Measurements from ENCODE around the gene RUBCN. TPM values are rescaled to one million over a fixed set of nuclear protein-coding genes. Genes with fewer than 3 reads are reported as not detected.
A peak's percentile ranks its signal among the peaks of the same experiment; 100 is the strongest.

The RUBCN gene
- total RNA-seq, 2 experiments from 2014 or later, result 45.1 to 56.7 TPM

DNA sequence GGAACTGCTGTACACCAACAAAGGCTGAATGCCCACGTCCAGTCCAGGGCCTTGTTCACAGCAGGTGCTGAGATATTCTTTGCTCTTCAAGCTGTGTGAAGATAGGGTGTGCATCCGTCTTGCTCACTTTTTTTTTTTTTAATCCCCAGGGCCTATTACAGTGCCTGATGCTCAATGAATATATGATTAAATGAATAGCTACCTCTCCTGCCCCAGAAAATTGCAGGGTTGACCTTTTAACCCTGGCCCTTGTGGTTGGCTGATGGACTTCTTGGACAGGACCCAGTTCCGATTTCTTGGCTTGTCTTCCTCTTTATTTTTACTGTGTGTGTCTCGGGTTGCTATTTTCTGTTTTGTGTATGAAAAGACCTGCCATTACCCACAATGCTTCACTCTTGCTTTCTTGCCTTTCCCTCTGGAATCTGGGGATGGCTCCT, 10.1 kb upstream of the RUBCN start:
- H2AFZ ChIP-seq (ENCODE audit: low read length), result peak overlapping the region; percentile 38; the same call in 1 of the 2 replicates

DNA sequence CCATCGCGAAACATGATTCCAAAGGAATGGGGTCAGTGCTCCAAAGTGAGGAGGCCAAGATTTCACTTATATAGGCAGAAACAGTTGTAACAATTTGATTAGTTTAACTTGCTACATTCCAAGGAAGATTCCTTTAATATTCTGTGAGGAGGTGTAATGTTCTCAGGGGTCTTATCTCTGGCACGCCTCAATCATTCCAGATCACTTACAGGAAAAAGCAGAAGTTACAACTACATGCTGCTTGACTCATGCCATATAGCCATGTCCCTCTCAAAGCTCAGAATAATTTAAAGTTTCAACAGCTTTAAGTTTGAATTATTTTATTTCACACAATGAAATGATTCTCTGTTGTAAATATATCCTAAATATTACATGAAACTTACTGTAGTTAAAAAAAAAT, 9.5 kb upstream of the RUBCN start:
- no peaks in the 10 kb centered on the region for H3K36me3 ChIP-seq (ENCODE audit: insufficient read depth, low read length)
- H3K4me3 ChIP-seq (ENCODE audit: low read depth, low read length, poor library complexity, severe bottlenecking), result no peak overlapping the region
- POLR2A ChIA-PET, result interaction anchor here (0.5 to 2.3 kb wide), 4 partner anchors 9 to 338 kb away, joined by 3 to 13 read pairs (median 6); partner anchors contain the start of genes LRCH3 and RUBCN
- no peaks in the 10 kb centered on the region for H3K9me2 ChIP-seq (ENCODE audit: insufficient read depth, low read length)
- no peaks in the 10 kb centered on the region for H3K9me3 ChIP-seq (ENCODE audit: low read length)
- CTCF ChIA-PET (ENCODE audit: unreplicated experiment), result no interaction called here
- H3K4me1 ChIP-seq (ENCODE audit: insufficient read depth, low read length, poor library complexity, severe bottlenecking), result peaks cover 23% of the 10 kb centered on the region
- intact Hi-C loops (cut with micrococcal nuclease; ENCODE audit: unreplicated experiment), result no loop called here
- no peak for DNase-seq (ENCODE audit: low spot score)
- TF ChIP-seq EZH2phosphoT487 (IDR thresholded peaks at IDR 0.05; ENCODE audit: borderline replicate concordance, low read depth, low read length) (no peak), CTCF (conservative IDR thresholded peaks at IDR 0.05; ENCODE audit: low read length) (no peak)
- H2AFZ ChIP-seq (ENCODE audit: low read length), result peak overlapping the region; percentile 38; the same call in 1 of the 2 replicates
- H4K20me1 ChIP-seq (ENCODE audit: insufficient read depth, low read length), result peaks cover 7% of the 10 kb centered on the region; the same call in 1 of the 2 replicates
- no TSS peak for BruUV-seq (replicated peaks)
- peak overlapping the region; percentile 20; the same call in 1 of the 2 replicates for H3K4me2 ChIP-seq (ENCODE audit: low read length)
- H3K27ac ChIP-seq (ENCODE audit: low read depth, low read length, poor library complexity, severe bottlenecking), result no peak overlapping the region
- H3K79me2 ChIP-seq (ENCODE audit: insufficient read depth, low read depth, low read length), result peaks cover 7% of the 10 kb centered on the region

More for the DNA sequence above, 10.1 kb upstream of the RUBCN start:
- peak; percentile 24 for DNase-seq (ENCODE audit: low spot score)
- Histone ChIP-seq H3K9me2 (ENCODE audit: insufficient read depth, low read length) (no peaks in the 10 kb centered on the region), H3K9me3 (ENCODE audit: low read length) (no peaks in the 10 kb centered on the region), H3K4me3 (ENCODE audit: low read depth, low read length, poor library complexity, severe bottlenecking) (no peak overlapping the region), H3K4me1 (ENCODE audit: insufficient read depth, low read length, poor library complexity, severe bottlenecking) (peaks cover 27% of the 10 kb centered on the region), H3K4me2 (ENCODE audit: low read length) (peak overlapping the region; percentile 20; the same call in 1 of the 2 replicates), H3K79me2 (ENCODE audit: insufficient read depth, low read depth, low read length) (peaks cover 13% of the 10 kb centered on the region), H3K36me3 (ENCODE audit: insufficient read depth, low read length) (no peaks in the 10 kb centered on the region), H3K27ac (ENCODE audit: low read depth, low read length, poor library complexity, severe bottlenecking) (no peak overlapping the region), H4K20me1 (ENCODE audit: insufficient read depth, low read length) (peaks cover 11% of the 10 kb centered on the region; the same call in 1 of the 2 replicates)
- intact Hi-C loops (cut with micrococcal nuclease; ENCODE audit: unreplicated experiment), result no loop called here
- CTCF ChIA-PET (ENCODE audit: unreplicated experiment), result interaction anchor here (0.7 kb wide), 1 partner anchor 1901 kb away, joined by 4 read pairs; no protein-coding TSS in a partner anchor
- TF ChIP-seq EZH2phosphoT487 (IDR thresholded peaks at IDR 0.05; ENCODE audit: borderline replicate concordance, low read depth, low read length) (no peak), CTCF (conservative IDR thresholded peaks at IDR 0.05; ENCODE audit: low read length) (no peak)
- POLR2A ChIA-PET, result interaction anchor here (0.5 to 2.3 kb wide), 3 partner anchors 10 to 1091 kb away, joined by 3 to 13 read pairs (median 4); partner anchors contain the start of gene RUBCN
- no TSS peak for BruUV-seq (replicated peaks)

- no peak for TF ChIP-seq CTCF (conservative IDR thresholded peaks at IDR 0.05; ENCODE audit: low read length)
- TF ChIP-seq EZH2phosphoT487 (IDR thresholded peaks at IDR 0.05; ENCODE audit: borderline replicate concordance, low read depth, low read length), result no peak
- no peaks in the 10 kb centered on the region for H3K9me3 ChIP-seq (ENCODE audit: low read length)
- no peak for DNase-seq (ENCODE audit: low spot score)
- H3K27ac ChIP-seq (ENCODE audit: low read depth, low read length, poor library complexity, severe bottlenecking), result no peak overlapping the region
- intact Hi-C loops (cut with micrococcal nuclease; ENCODE audit: unreplicated experiment), result no loop called here
- H3K4me2 ChIP-seq (ENCODE audit: low read length), result no peak overlapping the region
- H3K4me3 ChIP-seq (ENCODE audit: low read depth, low read length, poor library complexity, severe bottlenecking), result no peak overlapping the region
- H3K36me3 ChIP-seq (ENCODE audit: insufficient read depth, low read length), result no peaks in the 10 kb centered on the region
- H2AFZ ChIP-seq (ENCODE audit: low read length), result no peak overlapping the region
- BruUV-seq (replicated peaks), result no TSS peak
- no peaks in the 10 kb centered on the region for H3K9me2 ChIP-seq (ENCODE audit: insufficient read depth, low read length)
- H3K4me1 ChIP-seq (ENCODE audit: insufficient read depth, low read length, poor library complexity, severe bottlenecking), result peaks cover 22% of the 10 kb centered on the region
- POLR2A ChIA-PET, result interaction anchor here (1.0 kb wide), 1 partner anchor 48 kb away, joined by 3 read pairs; the partner anchor contains the start of gene LRCH3
- CTCF ChIA-PET (ENCODE audit: unreplicated experiment), result no interaction called here
- no peaks in the 10 kb centered on the region for H4K20me1 ChIP-seq (ENCODE audit: insufficient read depth, low read length)
- H3K79me2 ChIP-seq (ENCODE audit: insufficient read depth, low read depth, low read length), result peaks cover 7% of the 10 kb centered on the region; the same call in 1 of the 2 replicates
Measured at GRCh38 chr3:197742787-197743186, 6.1 kb upstream of the RUBCN start.
